Bone marrow (tissue), 2 donors: ENCODE results near the gene DNAJB4.
A peak's percentile ranks its signal among the peaks of the same experiment; 100 is the strongest.
"Not testable (repeated sequence)": the region's sequence is repeated elsewhere in the genome, so short reads cannot be mapped to it uniquely, and the experiment has no call there.

Experiments used
- DNase-seq, 2 donors: peaks; one replicate each; lab custom pipeline; 2025; lab: John Stamatoyannopoulos, UW

The DNAJB4 gene

DNA sequence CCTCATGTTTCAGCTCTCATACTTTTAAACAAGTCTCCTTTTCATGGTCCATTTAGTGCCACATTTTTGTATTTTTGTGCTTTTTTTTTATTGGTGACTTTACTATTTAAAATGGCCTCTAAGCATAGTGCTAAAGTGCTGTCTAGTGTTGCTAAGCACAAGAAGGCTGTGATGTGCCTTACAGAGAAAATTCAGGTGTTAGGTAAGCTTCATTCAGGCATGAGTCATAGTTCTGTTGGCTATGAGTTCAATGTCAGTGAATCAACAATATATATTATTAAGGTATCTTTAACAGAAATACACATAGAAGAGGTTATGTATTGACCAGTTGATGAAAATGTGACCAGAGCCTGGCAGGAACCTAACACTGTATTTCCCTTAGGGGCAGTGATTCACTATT is 13.1 kb upstream of the DNAJB4 start:
- DNase-seq = no peak

- no peak for DNase-seq
These were observed 10.5 kb upstream of the DNAJB4 start for GRCh38 chr1:77994117-77994705.

DNA sequence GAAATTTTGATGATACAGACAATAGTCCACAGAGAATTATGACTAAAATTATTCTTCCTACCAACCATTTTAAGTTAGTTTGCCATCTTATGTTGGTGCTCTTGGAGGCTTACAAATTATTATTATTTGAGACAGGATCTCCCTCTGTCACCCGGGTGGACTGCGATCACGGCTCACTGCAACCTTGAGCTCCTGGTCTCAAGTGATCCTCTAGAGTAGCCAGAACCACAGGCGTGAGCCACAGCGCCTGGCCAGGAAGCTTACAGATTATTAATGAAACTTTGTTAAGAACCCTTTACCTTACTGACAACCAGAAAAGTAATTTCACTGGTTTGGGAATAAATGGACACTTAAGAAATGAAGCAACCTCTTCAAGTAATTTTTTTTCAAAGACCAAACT is 8.0 kb upstream of the DNAJB4 start:
- DNase-seq = no peak

DNA sequence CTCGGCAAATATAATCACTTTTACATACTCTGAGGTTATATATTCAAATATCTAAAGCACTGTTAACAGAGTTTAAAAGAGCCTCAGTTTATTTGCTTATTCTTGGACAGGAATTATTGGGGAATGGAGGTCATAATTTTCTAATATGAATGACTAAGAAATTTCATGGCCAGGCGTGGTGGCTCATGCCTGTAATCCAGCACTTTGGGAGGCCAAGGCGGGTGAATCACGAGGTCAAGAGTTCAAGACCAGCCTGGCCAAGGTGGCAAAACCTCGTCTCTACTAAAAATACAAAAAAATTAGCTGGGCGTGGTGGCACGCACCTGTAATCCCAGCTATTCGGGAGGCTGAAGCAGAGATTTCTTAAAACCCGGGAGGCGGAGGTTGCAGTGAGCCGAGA is 4.2 kb upstream of the DNAJB4 start:
- not testable (repeated sequence) for DNase-seq

DNA sequence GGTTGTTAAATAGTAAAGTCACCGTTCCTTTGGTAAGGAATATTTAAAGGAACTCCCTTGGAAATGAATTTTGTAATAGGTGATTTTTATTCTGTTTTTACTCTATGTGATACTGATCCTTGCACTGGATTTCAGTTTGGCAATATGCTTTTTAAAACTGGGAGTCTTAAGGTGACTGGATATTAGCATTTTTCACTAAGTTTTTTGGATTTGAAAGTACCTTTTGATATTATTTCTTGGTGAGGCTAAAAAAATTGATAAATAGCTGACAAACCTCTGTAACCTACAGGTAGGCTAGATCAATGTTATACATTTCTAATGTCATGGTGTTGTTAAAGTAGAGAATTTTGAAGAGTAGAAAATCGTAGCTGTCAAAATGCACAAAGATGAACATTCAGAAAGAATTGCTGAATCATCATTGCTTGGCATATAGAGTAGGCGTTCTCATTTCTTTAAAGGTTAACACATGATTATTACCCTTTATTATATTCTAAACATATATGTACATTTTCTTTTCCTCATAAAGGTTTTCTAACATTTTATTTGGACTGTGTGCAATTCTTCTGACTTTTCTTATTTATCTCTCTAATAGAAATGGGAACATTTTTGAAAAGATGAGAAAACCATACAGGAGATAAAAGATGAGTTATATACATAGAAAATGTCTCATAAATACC is 1.5 kb upstream of the DNAJB4 start:
- DNase-seq = no peak

DNA sequence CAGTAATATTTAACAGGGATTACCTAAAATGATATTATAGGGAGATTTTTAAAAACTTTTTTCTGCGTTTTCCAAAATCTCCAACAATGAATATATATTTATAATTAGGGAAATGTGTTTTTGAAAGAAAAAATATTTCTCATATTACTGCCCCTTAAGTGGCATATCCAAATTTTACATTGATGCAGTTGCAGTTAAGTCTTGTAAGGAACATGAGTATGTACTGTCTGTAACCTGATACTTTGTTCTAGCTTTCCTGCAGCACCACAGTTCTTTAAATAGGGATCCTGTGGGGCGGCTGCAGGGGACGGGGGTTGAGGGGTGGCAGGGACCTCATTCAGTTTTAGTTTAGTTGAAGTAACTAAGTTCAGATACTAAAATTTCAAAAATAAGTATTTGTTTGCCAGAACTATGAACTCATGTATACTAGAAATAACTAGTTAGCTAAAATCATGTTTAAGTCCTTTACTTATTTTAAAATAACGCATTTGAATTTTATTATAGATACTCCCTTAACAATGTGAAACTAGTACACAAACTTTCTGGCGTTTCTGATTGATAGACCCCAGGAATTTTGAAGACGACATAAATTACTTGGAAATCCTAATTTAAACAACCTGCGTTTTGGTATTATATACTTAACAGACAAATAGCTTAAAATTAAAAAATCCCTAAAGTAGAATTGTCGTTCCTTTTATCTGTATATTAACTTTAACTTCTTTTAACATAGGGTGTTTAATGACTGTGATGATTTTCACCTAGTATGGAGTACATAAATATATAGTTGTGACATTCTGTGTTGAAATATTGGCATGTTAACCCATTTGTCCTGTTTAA is 639 bp upstream of the DNAJB4 start:
- peak in 1 of 2 donors; percentile 86 for DNase-seq

DNA sequence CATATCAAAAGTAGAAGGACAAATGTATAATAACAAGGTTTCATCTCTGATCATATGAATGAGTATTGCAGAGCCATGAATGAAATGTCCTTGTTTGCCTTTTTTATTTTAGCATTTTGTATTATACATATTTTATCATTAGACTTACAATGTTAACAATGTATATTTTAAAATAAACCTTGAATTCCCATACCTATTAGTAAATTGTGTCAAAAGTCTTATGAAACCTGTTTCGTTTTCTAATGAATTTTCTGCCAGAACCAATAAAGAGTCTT is 646 bp downstream of the DNAJB4 start:
- no peak for DNase-seq

GRCh38 chr1:78005755-78006154 is 1.0 kb downstream of the DNAJB4 start:
- no peak for DNase-seq

DNA sequence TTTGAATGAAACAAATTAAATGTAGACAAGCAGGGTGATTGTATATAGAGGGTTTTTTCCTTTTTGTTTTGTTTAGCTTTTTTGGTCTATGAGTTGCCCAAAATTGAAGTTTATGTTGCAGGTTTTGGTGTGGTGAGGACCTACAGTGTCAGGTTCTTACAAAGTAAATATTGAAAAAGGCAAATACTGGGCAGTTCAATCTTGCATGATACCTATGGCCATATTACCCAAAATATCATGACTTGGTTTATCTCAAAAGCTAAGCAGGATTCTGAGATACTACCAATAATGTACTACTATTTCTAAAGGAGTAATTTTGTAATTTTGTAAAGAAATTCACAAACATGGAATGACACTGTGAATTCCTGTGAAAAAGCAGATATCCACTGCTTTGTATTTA is 1.8 kb downstream of the DNAJB4 start:
- no peak for DNase-seq

DNA sequence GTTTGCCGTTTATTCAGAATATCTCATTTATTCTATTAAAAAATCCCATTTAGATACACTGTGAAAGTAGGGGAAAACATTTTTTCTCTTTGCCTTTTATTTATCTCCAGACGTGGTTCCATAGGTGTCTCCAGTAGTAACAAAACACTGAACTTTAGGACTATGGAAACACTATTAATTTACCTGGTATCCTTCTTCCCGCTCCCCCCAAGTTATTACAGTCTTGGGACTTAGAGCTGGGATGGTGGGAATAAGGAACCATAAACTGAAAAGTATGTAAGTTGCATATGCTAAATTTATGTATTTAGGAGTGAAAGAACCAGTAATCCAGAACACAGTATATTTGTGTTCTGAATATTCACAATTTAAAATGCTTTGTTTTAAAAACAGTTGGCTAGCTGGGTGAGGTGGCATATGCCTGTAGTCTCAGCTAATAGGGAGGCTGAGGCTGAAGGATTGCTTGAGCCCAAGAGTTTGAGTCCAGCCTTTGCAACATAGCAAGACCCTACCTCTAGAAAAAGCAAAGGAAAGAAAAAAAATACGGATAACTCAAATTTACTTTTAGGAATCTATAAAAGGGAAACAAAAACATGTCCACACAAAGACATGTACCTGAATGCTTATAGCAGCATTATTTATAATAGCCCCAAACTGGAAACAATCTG is 3.1 kb downstream of the DNAJB4 start:
- DNase-seq = no peak

DNA sequence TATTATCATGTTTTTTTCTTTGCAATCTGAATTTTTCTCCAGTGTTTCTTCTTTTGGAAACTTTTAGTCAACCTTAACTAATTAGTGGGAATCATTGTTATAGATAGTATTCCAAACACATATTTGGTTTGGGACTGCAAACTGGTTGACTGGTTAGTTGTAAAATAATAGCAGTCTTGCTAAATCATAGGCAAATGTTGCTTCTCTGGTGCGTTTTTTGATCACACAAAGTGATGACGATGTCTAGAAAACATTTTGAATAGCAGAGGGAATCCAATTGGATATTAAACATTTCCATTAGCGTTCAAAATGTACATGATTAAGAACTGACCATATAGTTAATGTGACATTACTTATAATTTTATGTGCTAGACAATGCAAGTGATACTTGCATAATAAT is 4.5 kb downstream of the DNAJB4 start:
- no peak for DNase-seq

DNA sequence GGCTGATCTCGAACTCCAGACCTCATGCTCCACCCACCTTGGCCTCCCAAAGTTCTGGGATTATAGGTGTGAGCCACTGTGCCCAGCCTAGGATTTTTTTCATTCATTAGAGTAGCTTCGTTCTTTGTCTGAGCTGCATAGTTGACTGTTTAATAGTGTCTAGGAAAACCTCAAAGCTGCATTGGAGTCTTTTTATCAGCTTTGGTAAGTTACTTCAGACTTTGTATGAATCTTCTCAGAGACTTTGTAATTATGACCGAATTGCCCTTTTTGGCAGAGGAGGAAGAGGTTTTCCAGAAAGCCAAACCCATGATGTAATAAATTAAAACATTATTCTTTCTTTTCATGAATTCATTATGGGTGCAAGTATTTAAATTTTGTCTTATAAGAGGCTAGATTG is 5.1 kb downstream of the DNAJB4 start:
- DNase-seq = no peak

GRCh38 chr1:78011050-78011449 is 6.3 kb downstream of the DNAJB4 start:
- DNase-seq = no peak

GRCh38 chr1:78015148-78015547 is 10.4 kb downstream of the DNAJB4 start:
- DNase-seq = no peak

- DNase-seq = no peak
These were observed 14.3 kb downstream of the DNAJB4 start for GRCh38 chr1:78019024-78019423.

- not testable (repeated sequence) for DNase-seq
These were observed 16.4 kb downstream of the DNAJB4 start for GRCh38 chr1:78021134-78021533.

GRCh38 chr1:78029793-78030192 is 25.1 kb downstream of the DNAJB4 start:
- no peak for DNase-seq

- no peak for DNase-seq
These were observed 28.5 kb downstream of the DNAJB4 start for GRCh38 chr1:78032996-78033796.

DNA sequence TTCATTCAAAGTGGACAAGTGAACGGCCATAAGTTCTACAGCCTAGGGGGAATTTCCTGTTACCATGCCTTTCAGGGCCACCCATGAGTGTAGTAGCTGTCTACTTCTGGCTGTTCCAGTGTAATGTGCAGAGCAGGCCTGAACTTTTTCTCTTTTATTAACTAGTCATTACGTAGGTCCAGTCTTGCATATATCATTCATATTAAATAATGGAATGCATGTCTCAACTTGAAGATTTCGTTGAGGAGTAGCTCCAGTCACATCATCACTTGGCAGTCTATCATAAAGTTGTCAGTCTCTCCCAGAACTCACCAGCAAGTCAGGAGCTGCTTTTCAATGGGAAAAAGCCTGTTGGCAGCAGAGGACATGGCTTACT is 29.0 kb downstream of the DNAJB4 start:
- DNase-seq = no peak

DNA sequence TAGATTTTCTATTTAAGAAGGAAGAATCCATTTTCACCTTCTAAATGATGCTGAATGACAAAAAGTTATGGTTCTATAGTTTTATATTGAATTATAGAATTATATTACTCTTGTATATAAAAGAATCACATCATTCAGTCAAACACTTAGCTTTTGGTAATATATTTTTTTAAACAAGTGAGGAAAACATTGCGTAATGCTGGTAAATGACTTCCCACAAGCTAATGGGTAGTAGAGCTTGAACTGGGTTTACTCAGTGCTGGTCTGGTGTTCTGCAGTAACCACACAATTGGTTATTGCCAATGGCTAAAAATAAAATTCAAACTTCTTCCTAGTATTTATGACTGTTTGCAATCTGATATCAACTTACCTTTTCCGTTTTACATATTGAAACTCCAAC is 30.4 kb downstream of the DNAJB4 start:
- DNase-seq = no peak

DNA sequence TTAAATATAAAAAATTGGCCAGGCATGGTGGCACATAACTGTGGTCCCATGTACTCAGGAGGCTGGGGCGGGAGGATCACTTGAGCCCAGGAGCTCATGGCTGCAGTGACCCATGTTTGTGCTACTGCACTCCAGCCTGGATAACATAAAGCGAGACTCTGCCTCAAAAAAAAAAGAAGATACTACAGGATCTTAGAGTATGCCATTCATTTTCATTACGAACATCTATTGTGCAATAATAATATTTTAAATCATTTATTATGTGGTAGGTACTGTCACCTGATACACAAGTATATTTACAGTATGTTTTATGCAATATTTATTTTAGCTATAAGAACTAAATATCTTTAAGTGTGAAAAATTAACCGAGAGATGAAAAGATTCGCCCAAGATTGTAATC is 31.7 kb downstream of the DNAJB4 start:
- DNase-seq = no peak

- no peak for DNase-seq
These were observed 33.3 kb downstream of the DNAJB4 start for GRCh38 chr1:78038071-78038470.
